HG03575 (cell line): ENCODE data around the gene CCDC12.
A peak's percentile ranks its signal among the peaks of the same experiment; 100 is the strongest.
"Not testable (repeated sequence)": the region's sequence is repeated elsewhere in the genome, so short reads cannot be mapped to it uniquely, and the experiment has no call there.

Experiments used
- ATAC-seq: cut with Tn5 transposase; IDR thresholded peaks from one replicate; pipeline ENCODE4 v1.9.1; 2021; ENCODE audit not compliant: unreplicated experiment, insufficient number of reproducible peaks, low FRiP score; ENCODE audit errors: extremely low read depth

The CCDC12 gene

DNA sequence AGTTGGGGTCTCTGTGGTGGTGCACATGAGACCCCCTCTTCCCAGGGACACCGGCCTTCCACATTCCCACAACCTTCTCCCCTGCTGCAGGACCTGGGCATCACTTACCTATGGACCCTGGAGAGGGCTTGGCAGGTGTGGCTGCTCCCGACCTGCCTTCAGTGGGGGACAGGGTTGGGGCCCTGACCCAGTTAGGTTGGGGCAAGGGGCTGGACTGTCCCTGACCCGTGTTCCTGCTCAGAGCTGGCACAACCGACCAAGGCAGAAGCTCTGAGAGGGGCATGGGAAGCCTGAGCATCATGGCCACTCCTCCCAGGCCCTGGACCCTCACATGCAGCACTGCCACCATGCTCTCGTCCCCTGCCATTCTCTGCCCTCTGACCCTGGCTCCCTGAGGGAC is 9.0 kb upstream of the CCDC12 start:
- ATAC-seq = no peak

DNA sequence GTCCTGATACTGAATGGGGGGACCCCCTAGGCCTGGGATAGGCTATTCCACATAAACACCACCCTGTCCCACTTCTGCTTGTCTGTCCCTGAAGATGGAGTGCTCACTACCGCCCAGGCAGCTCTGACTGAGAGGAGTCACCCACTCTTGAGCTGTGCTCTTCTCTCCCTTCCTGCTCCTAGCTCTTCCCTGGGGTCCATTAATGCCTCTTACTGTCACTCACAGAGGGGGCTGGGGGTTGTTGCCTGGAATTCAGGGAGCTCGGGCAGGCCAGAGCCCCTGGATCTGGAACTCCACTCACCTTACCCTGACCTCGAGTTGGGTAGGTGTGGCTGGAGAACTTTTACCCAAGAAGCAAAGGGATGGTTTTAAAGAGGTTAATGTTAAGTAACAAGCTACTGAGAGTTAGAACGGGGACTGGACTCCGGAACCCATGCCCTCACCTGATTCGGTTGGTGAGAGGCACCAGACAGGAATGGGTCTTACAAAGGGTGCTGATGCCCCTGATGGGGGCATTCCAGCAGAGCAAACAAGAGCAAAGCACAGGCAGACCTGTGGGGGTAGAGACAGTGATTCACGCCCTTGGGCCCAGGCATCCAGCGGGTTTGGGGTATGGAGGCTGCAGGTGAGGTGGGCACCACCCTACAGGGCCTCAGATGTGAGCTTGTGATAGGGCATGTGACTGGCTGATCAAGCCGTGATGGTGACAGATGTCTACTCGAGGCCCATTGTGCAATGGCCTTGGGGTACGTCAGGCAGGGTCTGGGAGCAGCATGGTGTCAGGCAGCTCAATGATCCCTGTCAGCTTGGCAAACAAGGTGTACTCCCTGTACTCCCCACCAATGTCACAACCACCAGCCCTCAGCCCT is 8.3 kb upstream of the CCDC12 start:
- no peak for ATAC-seq

- ATAC-seq = no peak
Measured at GRCh38 chr3:46982546-46982945, 6.0 kb upstream of the CCDC12 start.

- no peak for ATAC-seq
Measured at GRCh38 chr3:46981932-46982471, 5.5 kb upstream of the CCDC12 start.

GRCh38 chr3:46979958-46980497 is 3.5 kb upstream of the CCDC12 start:
- ATAC-seq = no peak

DNA sequence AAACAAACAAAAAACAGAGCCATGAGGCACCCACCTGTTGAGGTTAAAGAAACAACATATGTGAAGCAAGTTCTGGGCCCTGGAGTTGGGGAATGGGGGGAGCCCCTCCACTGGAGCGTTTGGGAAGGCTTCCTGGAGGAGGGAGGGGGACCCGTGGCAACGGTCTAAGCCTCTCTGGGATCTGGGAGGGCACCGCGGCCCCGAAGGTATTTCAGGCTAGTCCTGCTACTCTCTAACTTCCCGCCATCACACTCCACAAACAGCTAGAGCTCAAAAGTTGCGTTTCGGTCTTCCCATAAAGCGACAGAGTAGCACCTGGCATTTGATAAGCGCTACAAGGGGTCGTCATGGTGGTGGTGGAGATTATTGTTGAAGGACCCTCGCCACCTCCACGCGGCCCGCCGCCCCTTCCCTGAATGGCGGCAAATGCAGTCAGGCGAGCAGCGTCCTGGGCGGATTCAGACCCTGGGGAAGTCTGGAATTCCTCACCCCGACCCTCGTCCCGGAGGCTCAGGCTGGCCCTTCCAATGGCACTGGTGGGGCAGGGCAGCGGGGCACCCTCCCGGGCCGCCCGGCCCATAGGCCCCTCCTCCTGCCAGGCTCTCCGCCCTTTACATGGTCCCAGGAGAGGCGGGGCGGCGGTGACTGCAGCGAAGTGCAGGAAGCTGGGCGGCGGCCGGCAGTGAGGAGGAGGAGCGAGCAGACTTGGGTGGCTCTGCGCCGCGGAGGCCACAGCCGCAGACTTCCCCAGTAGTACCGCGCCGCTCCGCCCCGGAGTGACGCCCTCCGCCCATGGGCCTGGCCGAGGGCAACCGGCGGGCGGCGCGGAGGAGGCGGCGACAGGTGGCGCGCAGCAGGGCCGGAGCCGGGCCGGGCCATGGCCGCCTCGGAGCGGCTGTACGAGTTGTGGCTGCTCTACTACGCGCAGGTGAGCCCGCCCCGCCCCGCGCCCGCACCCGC is 2.7 kb upstream of the CCDC12 start, which contains the start of gene NBEAL2:
TSS of gene NBEAL2 (plus strand) at position 682 of the 960 bp plus-strand sequence. CDS start at position 878, 196 bp downstream.
- ATAC-seq = peak; percentile 33

DNA sequence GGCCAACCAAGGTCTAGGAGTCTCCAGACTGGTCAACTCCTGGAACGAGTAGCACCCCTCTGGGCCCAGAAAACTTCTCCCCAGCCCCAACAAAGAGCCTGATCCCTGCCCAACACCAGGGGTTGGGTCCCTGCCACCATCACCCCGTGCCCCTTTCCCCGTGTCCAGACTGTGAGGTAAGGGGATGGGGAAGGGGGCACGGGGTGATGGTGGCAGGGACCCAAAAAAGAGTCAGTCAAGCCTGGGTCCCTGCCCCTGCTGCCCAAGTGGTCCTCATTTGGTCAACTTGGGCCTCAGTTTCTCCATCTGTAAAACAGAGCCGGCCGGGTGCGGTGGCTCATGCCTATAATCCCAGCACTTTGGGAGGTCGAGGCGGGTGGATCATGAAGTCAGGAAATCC is 1.8 kb upstream of the CCDC12 start:
- ATAC-seq = no peak

GRCh38 chr3:46977811-46978195 is 1.3 kb upstream of the CCDC12 start:
- no peak for ATAC-seq

GRCh38 chr3:46974421-46975171 is 1.9 kb downstream of the CCDC12 start:
- no peak for ATAC-seq

DNA sequence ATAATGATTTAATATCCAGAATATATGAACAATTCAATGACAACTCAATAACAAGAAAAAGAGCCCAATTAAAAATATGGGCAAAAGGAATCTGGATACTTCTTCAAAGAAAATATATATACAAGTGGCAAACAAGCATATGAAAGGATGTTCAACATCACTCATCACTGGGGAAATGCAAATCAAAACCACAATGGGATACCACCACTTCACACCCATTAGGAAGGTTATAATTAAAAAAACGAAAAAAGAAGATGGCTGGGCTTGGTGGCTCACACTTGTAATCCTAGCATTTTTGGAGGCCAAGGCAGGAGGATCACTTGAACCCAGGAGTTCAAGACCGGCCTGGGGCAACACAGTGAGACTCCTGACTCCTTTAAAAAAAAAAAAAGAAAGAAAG is 4.1 kb downstream of the CCDC12 start:
- ATAC-seq = no peak

DNA sequence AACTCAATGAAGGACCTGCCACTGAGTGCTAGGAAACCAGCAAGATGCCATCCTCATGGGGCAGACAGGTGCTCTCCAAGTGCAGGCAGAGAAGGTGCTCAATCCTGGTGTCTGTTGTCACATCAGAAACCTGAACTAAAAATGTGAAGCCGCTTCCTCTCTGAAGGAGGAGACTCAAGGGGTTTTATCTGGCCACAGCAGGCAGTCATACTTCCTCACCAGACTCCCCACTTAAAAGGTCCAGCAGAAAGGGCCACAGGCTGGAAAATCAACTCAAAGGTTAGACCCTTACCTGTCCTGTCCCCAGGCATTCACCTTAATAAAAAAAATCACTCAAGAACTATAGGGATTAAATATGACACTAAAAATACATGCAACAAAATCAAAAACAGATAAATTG is 4.8 kb downstream of the CCDC12 start:
- no peak for ATAC-seq

- no peak for ATAC-seq
Measured at GRCh38 chr3:46971151-46971550, 5.4 kb downstream of the CCDC12 start.

DNA sequence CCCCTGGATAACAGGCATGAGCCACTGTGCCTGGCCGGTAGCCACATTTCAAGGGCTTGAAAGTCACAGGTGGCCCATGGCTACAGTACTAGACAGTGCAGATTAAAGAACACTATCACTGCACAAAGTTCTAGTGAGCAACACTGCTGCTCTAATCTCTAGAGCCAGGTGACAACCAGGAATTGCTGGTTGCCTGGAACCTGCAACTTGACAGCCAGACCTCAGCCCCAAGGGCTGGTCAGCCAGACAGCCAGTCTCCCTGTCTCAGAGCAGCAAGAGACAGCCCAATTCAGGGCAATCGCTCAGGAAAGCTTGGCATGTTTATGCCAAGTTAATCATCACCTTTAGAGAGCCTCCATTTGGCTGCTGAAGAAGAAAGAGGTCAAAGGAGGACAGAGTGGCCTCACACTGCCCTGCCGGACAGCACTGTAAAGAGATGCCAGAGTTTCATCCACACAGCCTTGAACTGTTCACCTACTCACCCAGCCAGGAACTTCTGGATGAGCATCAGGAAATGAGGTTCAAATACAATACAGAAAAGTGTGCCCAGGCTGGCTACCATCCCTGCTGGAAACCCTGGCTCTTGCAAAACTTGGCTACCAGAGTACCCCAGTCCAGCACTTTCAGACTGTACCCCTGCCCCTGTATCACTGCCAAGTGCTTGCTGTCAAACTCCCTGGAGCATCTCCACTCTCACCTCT is 6.0 kb downstream of the CCDC12 start:
- no peak for ATAC-seq

- no peak for ATAC-seq
Measured at GRCh38 chr3:46968783-46969428, 7.6 kb downstream of the CCDC12 start.

- no peak for ATAC-seq
Measured at GRCh38 chr3:46966811-46967210, 9.7 kb downstream of the CCDC12 start.

- no peak for ATAC-seq
Measured at GRCh38 chr3:46965151-46965550, 11.4 kb downstream of the CCDC12 start.

DNA sequence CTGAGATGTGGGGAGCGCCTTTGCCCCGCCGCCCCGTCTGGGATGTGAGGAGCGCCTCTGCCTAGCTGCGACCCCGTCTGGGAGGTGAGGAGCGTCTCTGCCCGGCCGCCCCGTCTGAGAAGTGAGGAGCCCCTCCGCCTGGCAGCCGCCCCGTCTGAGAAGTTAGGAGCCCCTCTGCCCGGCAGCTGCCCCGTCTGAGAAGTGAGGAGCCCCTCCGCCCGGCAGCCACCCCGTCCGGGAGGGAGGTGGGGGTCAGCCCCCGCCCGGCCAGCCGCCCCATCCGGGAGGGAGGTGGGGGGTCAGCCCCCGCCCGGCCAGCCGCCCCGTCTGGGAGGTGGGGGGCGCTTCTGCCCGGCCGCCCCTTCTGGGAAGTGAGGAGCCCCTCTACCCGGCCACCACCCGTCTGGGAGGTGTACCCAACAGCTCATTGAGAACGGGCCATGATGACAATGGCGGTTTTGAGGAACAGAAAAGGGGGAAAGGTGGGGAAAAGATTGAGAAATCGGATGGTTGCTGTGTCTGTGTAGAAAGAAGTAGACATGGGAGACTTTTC is 12.4 kb downstream of the CCDC12 start:
- ATAC-seq = not testable (repeated sequence)
